SU-DHL-6 (cell line): ENCODE data around the gene ZFAND6.

ENCODE experiments used
- H2AFZ ChIP-seq: fragments of 200-600 bp; sonication (generic); 2 replicates; pipeline ENCODE4 v1.6.1; 2014; ENCODE audit warnings: low read depth, mild to moderate bottlenecking, moderate library complexity, mixed read lengths, antibody characterized with exemption, low read length; ENCODE audit not compliant: severe bottlenecking
- H3F3A ChIP-seq: fragments of 200-600 bp; shearing (Covaris generic); 2 replicates; pipeline ENCODE4 v1.6.0; 2016; ENCODE audit warnings: antibody characterized with exemption, mild to moderate bottlenecking; ENCODE audit not compliant: insufficient read depth
- H3K27ac ChIP-seq: fragments of 200-600 bp; sonication (generic); 2 replicates; pipeline ENCODE4 v1.5.1; 2016; ENCODE audit warnings: low read depth, mild to moderate bottlenecking, low read length, moderate library complexity, mixed read lengths
- H3K27me3 ChIP-seq: fragments of 200-600 bp; sonication (generic), shearing (Covaris generic); 2 replicates; pipeline ENCODE4 v1.6.0; 2014; ENCODE audit warnings: mild to moderate bottlenecking, low read length
- H3K36me3 ChIP-seq: fragments of 200-600 bp; sonication (generic); 2 replicates; pipeline ENCODE4 v1.6.1; 2014; ENCODE audit warnings: mild to moderate bottlenecking, low read length, mixed read lengths
- H3K4me2 ChIP-seq: fragments of 300-600, 200-600 bp; shearing (Covaris generic), sonication (generic); 2 replicates; pipeline ENCODE4 v1.6.0; 2014; ENCODE audit warnings: low read length, low read depth, mild to moderate bottlenecking; ENCODE audit not compliant: poor library complexity, severe bottlenecking
- H3K4me3 ChIP-seq: fragments of 200-600 bp; sonication (generic); 2 replicates; pipeline ENCODE4 v1.5.1; 2014; ENCODE audit warnings: antibody characterized with exemption, low read length, mild to moderate bottlenecking, mixed read lengths; ENCODE audit not compliant: insufficient read depth, poor library complexity, severe bottlenecking
- H3K79me2 ChIP-seq: fragments of 200-600 bp; sonication (generic); 2 replicates; pipeline ENCODE4 v1.6.1; 2014; ENCODE audit warnings: mild to moderate bottlenecking, low read length, moderate library complexity; ENCODE audit not compliant: insufficient read depth
- H3K9ac ChIP-seq: fragments of 200-600 bp; sonication (generic); 2 replicates; pipeline ENCODE4 v1.7.0; 2014; ENCODE audit warnings: mild to moderate bottlenecking, low read length
- H3K9me2 ChIP-seq: fragments of 200-600 bp; sonication (generic); replicated peaks from 2 replicates; pipeline ENCODE4 v1.6.1; 2014; ENCODE audit warnings: low read length; ENCODE audit not compliant: insufficient read depth
- H3K9me3 ChIP-seq: fragments of 200-600 bp; sonication (generic); 2 replicates; pipeline ENCODE4 v1.6.1; 2014; ENCODE audit warnings: low read length, mixed read lengths; ENCODE audit not compliant: insufficient read depth
- H4K20me1 ChIP-seq: fragments of 200-600 bp; sonication (generic); 2 replicates; pipeline ENCODE4 v1.6.1; 2014; ENCODE audit warnings: low read depth, mild to moderate bottlenecking, antibody characterized with exemption, low read length, moderate library complexity, mixed read lengths
- EZH2phosphoT487 ChIP-seq: fragments of 200-600 bp; sonication (generic), shearing (Covaris generic); conservative IDR thresholded peaks from 2 replicates; pipeline ENCODE4 v1.6.1; 2018; ENCODE audit warnings: mild to moderate bottlenecking, antibody characterized with exemption, low read length, moderate library complexity, mixed read lengths
- TF ChIP-seq, protein P1 (sequence below): fragments of 200-600 bp; sonication (generic); IDR thresholded peaks from one replicate; pipeline ENCODE4 v1.5.1; 2017; ENCODE audit warnings: antibody characterized with exemption, mild to moderate bottlenecking, low read length, moderate library complexity; ENCODE audit not compliant: insufficient read depth, poor library complexity, severe bottlenecking

ZFAND6 gene

DNA sequence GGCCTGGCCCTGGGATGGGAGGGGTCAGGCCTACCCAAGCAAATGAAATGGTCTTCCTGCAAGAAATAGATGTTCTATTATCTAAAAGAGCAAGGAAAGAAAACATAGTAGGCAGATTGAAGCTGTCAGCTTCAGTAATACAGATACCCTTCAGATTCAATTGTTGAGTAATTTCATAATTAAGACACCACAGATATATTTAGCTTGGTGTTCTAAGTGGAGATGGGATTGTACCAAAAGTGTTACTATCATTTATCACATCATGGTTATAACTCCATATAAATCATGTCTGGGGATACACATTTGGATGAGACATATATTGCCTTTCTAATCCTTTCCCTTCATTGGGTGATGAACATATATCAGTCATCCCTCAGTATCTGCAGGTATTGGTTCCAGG lies 51.4 kb downstream of the ZFAND6 start:
- no peaks in the 10 kb centered on the region for H3F3A ChIP-seq
- H3K36me3 ChIP-seq, result no peaks in the 10 kb centered on the region
- no peak overlapping the region for H3K4me2 ChIP-seq
- no peak overlapping the region for H3K9ac ChIP-seq
- H3K9me2 ChIP-seq, result no peaks in the 10 kb centered on the region
- no peaks in the 10 kb centered on the region for H3K27me3 ChIP-seq
- peaks cover 9% of the 10 kb centered on the region; the same call in 1 of the 2 replicates for H4K20me1 ChIP-seq
- H3K79me2 ChIP-seq, result peaks cover 38% of the 10 kb centered on the region
- no peak overlapping the region for H3K4me3 ChIP-seq
- H3K9me3 ChIP-seq, result no peaks in the 10 kb centered on the region
- H3K27ac ChIP-seq, result no peak overlapping the region
- H2AFZ ChIP-seq, result no peak overlapping the region
- no peak for TF ChIP-seq EZH2phosphoT487
- TF ChIP-seq, protein P1, sequence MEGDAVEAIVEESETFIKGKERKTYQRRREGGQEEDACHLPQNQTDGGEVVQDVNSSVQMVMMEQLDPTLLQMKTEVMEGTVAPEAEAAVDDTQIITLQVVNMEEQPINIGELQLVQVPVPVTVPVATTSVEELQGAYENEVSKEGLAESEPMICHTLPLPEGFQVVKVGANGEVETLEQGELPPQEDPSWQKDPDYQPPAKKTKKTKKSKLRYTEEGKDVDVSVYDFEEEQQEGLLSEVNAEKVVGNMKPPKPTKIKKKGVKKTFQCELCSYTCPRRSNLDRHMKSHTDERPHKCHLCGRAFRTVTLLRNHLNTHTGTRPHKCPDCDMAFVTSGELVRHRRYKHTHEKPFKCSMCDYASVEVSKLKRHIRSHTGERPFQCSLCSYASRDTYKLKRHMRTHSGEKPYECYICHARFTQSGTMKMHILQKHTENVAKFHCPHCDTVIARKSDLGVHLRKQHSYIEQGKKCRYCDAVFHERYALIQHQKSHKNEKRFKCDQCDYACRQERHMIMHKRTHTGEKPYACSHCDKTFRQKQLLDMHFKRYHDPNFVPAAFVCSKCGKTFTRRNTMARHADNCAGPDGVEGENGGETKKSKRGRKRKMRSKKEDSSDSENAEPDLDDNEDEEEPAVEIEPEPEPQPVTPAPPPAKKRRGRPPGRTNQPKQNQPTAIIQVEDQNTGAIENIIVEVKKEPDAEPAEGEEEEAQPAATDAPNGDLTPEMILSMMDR, result no peak

DNA sequence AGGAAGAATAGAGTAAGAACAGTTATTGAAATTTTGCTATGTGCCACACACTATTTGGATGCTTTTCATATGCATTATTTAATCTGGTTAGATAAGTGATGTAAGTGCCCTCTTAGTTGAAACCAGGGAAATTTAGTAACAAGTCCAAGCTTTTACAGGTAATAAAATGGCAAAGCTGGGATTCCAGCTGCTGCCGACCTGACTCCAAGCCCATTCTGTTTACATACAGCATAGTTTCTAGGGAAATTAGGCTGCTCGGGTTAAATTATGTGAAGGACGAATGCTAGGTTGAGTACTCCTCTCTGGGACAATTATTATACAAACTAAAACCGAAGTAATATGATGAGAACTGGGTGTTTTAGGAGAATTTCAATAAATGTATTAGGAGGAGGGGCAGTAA lies 54.6 kb downstream of the ZFAND6 start:
- no peaks in the 10 kb centered on the region for H3F3A ChIP-seq

DNA sequence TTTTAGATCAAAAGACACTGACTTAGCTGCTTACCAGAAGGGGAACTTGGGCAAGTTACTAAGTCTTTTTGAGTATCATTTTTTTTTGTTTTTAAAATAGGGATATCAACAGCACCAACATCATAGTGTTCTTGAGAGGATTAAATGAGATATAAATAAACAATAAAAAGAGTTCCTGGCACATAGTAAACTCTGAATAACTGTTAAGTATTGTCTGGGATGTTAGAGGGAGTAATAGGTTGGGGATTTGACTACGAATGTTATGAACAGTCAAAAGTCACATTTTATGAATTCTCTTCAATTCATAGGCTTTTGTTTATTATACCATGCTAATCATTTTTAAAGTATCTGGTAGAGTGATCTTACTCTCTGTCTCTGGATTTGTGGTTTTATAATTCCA lies 55.5 kb downstream of the ZFAND6 start:
- H3K4me3 ChIP-seq, result no peak overlapping the region
- H3K9me2 ChIP-seq, result no peaks in the 10 kb centered on the region
- no peak overlapping the region for H3K9ac ChIP-seq
- H3K9me3 ChIP-seq, result no peaks in the 10 kb centered on the region
- no peak overlapping the region for H3K4me2 ChIP-seq
- H2AFZ ChIP-seq, result no peak overlapping the region
- H3K36me3 ChIP-seq, result no peaks in the 10 kb centered on the region
- H3F3A ChIP-seq, result no peaks in the 10 kb centered on the region
- no peaks in the 10 kb centered on the region for H3K27me3 ChIP-seq
- TF ChIP-seq, protein P1, result no peak
- no peak for TF ChIP-seq EZH2phosphoT487
- H4K20me1 ChIP-seq, result peaks cover 9% of the 10 kb centered on the region; the same call in 1 of the 2 replicates
- H3K79me2 ChIP-seq, result peaks cover 47% of the 10 kb centered on the region
- H3K27ac ChIP-seq, result no peak overlapping the region

More for the DNA sequence above, 54.6 kb downstream of the ZFAND6 start:
- H3K27ac ChIP-seq, result no peak overlapping the region
- H3K36me3 ChIP-seq, result no peaks in the 10 kb centered on the region
- peaks cover 9% of the 10 kb centered on the region; the same call in 1 of the 2 replicates for H4K20me1 ChIP-seq
- H2AFZ ChIP-seq, result no peak overlapping the region
- H3K4me3 ChIP-seq, result no peak overlapping the region
- H3K9me3 ChIP-seq, result no peaks in the 10 kb centered on the region
- TF ChIP-seq, protein P1, result no peak
- TF ChIP-seq EZH2phosphoT487, result no peak
- H3K9me2 ChIP-seq, result no peaks in the 10 kb centered on the region
- no peaks in the 10 kb centered on the region for H3K27me3 ChIP-seq
- H3K9ac ChIP-seq, result no peak overlapping the region
- H3K4me2 ChIP-seq, result no peak overlapping the region
- H3K79me2 ChIP-seq, result peaks cover 46% of the 10 kb centered on the region
